GM21515 (cell line): ENCODE measurements around the gene DOCK3.
"Not testable (repeated sequence)": the region's sequence is repeated elsewhere in the genome, so short reads cannot be mapped to it uniquely, and the experiment has no call there.

Experiments used
- ATAC-seq: cut with Tn5 transposase; IDR thresholded peaks from one replicate; pipeline ENCODE4 v1.9.1; 2021; ENCODE audit not compliant: unreplicated experiment

DOCK3 gene

GRCh38 chr3:50873376-50874157 lies 198.8 kb downstream of the DOCK3 start:
- peak; percentile 78 for ATAC-seq

DNA sequence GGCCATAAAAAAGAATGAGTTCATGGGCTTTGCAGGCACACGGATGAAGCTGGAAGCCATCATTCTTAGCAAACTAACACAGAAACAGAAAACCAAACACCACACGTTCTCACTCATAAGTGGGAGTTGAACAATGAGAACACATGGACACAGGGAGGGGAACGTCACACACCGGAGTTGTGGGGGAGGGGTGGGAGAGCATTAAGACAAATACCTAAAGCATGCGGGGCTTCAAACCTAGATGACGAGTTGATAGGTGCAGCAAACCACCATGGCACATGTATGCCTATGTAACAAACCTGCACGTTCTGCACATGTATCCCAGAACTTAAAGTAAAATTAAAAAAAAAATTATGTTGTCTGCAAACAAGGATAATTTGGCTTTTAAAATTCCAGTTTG lies 200.1 kb downstream of the DOCK3 start:
- ATAC-seq, result not testable (repeated sequence)

DNA sequence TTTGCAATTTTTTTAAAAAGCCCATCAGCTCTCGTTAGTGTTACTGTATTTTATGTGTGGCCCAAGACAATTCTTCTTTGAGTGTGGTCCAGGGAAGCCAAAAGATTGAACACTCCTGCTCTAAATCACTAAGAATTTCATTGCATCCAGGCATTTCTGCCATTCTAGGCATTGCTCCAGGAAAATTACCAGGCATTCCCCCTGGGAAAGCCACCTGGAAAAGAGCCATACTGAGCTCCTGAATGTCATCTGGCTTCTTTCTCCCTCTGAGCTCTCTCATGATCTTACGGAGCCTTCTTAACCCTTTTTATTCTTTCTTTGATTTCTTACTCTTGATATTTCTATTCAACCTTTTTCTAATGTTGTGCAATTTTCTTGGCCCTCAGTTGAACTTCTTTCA lies 202.2 kb downstream of the DOCK3 start:
- ATAC-seq, result no peak

DNA sequence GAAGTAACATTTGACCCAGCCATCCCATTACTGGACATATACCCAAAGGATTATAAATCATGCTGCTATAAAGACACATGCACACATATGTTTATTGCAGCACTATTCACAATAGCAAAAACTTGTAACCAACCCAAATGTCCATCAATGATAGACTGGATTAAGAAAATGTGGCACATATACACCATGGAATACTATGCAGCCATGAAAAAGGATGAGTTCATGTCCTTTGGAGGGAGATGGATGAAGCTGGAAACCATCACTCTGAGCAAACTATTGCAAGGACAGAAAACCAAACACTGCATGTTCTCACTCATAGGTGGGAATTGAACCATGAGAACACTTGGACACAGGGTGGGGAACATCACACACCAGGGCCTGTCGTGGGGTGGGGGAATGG lies 208.0 kb downstream of the DOCK3 start:
- not testable (repeated sequence) for ATAC-seq

GRCh38 chr3:50883755-50884154 lies 209.0 kb downstream of the DOCK3 start:
- no peak for ATAC-seq

DNA sequence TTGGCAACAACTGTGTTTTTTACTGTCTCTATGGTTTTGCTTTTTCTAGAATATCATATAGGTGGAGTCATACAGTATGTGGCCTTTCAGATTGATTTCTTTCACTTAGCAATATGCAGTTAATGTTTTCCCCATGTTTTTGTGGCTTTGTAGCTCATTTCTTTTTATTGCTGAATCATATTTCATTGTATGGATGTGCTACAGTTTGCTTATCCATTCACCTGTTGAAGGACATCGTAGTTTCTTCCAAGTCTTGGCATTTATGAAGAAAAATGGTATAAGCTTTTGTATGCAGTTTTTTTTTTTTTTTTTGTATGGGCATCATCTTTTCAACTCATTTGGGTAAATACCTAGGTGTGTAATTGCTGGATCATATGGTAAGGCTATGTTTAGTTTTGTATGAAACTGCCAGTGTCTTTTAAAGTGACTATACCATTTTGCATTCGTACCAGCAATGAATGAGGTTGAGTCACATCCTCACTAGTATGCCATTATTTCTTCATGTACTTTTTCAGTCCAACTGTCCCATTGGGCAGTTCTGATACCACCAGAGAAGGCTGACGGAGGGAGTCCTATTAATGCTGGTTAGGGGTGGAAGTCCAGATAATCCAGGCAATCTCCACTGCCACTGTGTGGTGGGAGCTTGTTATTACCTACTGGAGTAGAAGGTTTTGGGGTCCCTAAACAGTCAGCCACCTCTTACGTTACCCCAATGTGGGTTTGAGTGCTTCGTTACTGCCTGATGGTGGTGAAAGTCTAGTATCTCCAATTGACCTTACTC lies 210.5 kb downstream of the DOCK3 start:
- ATAC-seq, result no peak

DNA sequence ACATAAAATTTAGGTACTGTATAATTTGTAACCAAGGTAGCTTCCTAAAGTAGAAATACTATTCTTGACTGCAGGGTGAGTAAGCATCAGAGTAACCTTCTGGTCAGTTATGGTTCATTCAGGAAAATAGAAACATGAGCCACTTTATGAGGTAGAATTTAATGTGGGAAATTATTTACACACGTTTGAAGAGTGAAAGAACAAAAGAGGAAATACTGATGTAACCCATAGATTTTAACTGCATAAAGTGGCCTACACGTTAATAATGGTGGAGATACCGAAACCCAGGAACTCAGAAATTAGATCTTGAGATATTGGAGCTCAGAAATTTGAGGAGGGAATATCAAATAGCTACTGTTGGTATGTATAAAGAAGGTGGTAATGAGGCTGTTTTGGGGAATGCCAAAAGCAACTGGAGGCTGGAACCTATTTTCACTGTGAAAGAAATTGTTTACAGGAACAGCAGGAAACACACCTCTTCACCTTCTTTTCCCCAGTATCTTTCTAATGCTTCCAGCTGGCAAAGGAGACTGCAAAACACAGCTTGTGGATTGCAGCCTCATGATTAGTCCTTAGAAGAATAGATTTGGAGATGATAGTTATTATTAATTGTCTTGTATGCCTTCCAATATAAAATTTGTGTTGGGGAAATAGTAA lies 216.1 kb downstream of the DOCK3 start:
- ATAC-seq, result no peak

- not testable (repeated sequence) for ATAC-seq
Measured at GRCh38 chr3:50901097-50901496, 226.4 kb downstream of the DOCK3 start.

DNA sequence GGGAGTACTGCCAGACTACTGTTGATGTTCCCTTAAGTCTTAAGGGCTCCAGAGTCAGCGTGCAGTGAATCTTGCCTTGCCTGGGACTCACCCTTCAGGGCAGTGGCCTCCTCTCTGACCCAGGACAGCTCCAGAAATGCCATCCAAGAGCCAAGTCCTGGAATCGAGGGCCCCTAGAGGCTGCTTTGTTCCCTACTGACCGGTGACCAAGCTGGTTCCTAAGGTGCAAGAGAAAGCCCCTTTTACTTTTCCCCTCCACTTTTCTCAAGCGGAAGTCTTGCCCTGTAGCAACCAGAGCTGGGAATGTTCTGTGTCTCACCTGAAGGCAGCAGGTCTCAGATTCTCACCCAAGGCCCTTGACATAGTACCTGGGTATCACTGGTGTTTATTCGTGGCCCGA lies 238.0 kb downstream of the DOCK3 start:
- no peak for ATAC-seq

DNA sequence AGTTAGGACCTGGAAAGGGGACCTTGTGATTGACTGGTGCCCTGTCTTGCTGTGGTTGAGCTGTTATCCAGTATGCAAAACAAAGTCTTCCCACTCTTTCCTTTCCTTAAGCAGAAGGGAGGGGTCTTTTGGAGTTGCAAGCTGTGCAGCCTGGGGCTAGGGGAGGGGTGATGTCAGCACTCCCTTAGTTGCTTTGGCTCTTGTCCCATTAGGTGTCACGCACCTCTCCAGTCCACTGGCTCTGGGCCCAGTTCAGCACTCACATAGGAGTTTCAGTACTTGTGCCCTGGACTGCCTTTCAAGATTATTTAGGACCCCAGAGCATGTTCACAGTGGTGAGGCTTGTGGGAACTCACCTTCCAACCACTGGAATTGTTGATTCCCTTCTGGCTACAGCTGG lies 238.5 kb downstream of the DOCK3 start:
- ATAC-seq, result no peak

- not testable (repeated sequence) for ATAC-seq
Measured at GRCh38 chr3:50922071-50922470, 247.3 kb downstream of the DOCK3 start.

DNA sequence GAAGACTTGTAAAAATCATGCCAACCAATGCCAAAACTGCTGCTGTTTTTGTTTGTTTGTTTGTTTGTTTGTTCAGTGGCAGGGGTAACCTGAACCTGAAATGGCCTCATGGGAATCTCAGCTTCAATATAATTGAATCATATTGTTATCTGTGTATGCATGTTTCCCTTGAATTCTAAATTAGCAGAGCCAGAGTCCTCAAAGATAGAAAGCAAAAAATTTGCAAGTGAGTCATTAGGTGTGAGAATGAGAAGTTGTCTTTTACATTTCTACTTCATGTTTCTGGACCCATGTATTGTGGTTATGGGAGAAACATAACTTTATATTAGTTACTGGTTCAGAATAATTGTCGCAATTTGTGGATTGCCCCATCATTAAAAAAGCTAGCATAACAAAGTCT lies 249.2 kb downstream of the DOCK3 start:
- no peak for ATAC-seq

DNA sequence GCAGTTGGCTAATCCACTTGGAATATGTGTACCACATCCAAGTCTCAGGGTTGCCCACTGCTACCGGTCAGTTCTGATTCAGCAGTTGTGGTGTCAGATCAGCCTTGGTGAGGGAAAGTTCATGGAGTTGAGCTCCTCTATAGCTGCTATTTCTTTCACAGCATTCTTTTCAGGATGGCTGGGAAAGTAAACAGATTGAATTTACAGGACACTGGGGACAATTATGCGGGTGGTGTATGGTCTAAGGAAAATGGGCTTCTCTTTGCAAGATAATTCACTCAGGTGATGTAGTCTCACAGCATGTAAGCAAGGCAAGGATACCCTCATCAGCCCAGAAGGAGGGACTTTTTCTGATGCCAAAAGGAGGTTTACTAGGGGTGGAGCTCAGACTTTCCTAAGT lies 249.9 kb downstream of the DOCK3 start:
- ATAC-seq, result no peak

GRCh38 chr3:50926868-50927267 lies 252.1 kb downstream of the DOCK3 start:
- no peak for ATAC-seq

- no peak for ATAC-seq
Measured at GRCh38 chr3:50930371-50931208, 255.9 kb downstream of the DOCK3 start.

- not testable (repeated sequence) for ATAC-seq
Measured at GRCh38 chr3:50932918-50933317, 258.2 kb downstream of the DOCK3 start.

DNA sequence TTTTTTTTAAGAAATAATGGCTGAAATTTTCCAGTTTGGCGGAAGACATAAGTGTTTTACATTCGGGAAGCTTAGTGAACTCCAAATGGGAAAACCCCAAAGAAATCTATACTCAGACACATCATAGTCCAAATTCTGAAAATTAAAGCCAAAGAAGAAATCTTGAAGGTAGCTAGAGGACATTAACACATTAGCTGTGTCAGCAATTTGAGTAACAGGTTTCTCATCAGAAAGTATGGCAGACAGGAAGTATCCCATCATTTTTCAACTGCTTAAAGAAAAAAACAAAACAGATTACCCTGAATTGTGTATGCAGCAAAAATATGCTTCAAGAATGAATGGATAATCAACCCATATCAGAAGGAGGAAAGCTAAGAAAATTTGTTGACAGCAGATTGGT lies 261.7 kb downstream of the DOCK3 start:
- ATAC-seq, result no peak

DNA sequence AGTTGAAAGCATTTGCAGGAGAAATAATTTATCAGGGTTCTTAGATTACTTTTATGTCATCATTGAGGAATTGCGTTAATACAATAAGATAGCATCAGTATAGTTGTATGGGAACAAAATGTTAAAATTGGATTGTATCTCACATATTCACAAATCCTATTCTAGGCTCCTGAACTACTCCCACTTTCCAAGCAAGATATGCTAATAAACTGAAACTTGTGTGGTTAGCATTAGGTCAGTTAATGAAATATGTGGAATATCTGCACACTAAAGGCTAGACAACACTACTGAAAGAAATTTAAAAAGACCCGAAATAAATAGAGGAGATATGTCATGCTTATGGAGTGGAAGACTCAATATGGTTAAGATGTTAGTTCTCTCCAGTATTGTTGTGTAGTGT lies 272.7 kb downstream of the DOCK3 start:
- ATAC-seq, result no peak

GRCh38 chr3:50950591-50950990 lies 275.9 kb downstream of the DOCK3 start:
- ATAC-seq, result no peak

DNA sequence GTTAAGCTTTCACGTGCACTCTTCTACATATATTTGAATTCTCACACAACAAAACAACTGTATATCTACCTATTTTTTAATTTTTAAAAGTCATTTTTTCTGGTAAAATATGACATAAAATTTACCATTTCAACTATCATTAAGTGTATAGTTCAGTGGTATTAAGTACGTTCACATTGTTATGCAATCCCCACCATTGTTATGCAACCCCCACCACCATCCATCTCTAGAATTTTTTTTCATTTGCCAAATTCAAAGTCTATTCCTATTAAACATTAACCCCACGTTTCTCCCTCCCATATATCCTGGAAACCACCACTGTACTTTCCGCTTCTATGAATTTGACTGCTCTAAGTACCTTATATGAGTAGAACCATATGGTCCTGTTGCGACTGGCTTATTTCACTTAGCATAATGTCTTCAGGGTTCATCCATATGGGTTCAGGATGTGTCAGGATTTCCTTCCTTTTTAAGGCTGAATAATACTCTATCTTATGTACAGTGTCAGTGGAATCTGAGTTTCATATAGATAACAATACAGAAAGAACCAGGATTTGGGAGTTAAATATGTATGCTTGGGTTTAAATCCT lies 279.2 kb downstream of the DOCK3 start:
- no peak for ATAC-seq

GRCh38 chr3:50961386-50961785 lies 286.7 kb downstream of the DOCK3 start:
- no peak for ATAC-seq
